Measurements from ENCODE around the gene CREB3L2. TPM values are rescaled to one million over a fixed set of nuclear protein-coding genes. Genes with fewer than 3 reads are reported as not detected.
A peak's percentile ranks its signal among the peaks of the same experiment; 100 is the strongest.

CREB3L2 gene
- total RNA-seq, 4 donors from 2014 or later: 10.9 to 24.5 (median 14.1) TPM

DNA sequence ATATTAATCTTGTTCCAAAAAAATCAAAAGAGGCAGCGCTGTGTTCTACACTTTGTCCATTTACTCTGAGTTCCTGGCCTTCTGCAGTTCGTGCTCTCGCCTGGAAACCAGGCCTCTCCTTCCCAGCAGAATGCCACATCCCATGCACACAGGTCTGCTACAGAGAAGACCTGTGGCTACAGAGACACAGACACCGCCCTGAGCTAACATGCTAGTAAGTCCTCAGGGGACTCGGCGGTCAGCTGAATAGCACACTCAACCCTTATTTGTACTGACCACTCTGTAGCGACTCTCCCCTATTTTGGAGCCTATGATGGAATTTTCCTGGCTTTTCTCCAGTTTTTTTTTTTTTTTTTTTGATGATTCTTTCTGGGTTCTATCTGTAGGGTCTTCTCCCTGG is 12.8 kb downstream of the CREB3L2 start:
- TF ChIP-seq EP300 (IDR thresholded peaks at IDR 0.05): no peak
- no peak for TF ChIP-seq CTCF (IDR thresholded peaks at IDR 0.05)
- TF ChIP-seq POLR2AphosphoS5 (IDR thresholded peaks at IDR 0.05): no peak
- no peak for TF ChIP-seq POLR2A (IDR thresholded peaks at IDR 0.05)
- H3K36me3 ChIP-seq: no peaks in the 10 kb centered on the region
- H3K27ac ChIP-seq: no peak overlapping the region
- no peak overlapping the region for H3K4me3 ChIP-seq
- H3K4me1 ChIP-seq: peaks cover 87% of the 10 kb centered on the region
- 68% methylated on average over 7 of the region's 7 CpGs for WGBS
- no peaks in the 10 kb centered on the region for H3K9me3 ChIP-seq
- DNase-seq (ENCODE audit: low spot score in 2 of 2): no peak
- no peaks in the 10 kb centered on the region for H3K27me3 ChIP-seq

DNA sequence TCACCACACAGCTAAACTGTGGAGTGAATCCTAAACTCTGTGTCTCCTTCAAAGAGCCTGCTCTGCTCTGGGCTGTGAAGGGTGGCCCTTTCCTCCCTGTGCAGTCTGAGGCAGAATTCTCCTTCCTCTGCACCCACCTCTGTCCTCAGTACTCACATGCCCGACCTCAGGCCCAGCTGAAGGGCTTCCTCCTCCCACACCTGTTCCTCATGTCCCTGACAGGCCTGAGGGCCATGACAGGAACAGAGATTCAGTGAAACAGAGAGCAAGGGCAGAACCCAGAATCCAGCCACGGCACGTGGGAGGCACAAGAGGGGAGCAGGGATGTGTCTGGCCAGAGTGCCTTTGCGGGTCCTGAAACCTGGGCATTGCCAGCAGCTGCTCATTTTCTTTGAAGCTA is 13.9 kb downstream of the CREB3L2 start:
- Histone ChIP-seq H3K36me3 (no peaks in the 10 kb centered on the region), H3K9me3 (no peaks in the 10 kb centered on the region), H3K27me3 (no peaks in the 10 kb centered on the region), H3K4me1 (peaks cover 87% of the 10 kb centered on the region), H3K4me3 (no peak overlapping the region), H3K27ac (peak overlapping the region; percentile 20)
- no peak for DNase-seq (ENCODE audit: low spot score in 2 of 2)
- WGBS: 69% methylated on average over 4 of the region's 4 CpGs
- no peak for TF ChIP-seq POLR2A (IDR thresholded peaks at IDR 0.05)
- no peak for TF ChIP-seq POLR2AphosphoS5 (IDR thresholded peaks at IDR 0.05)
- TF ChIP-seq CTCF (IDR thresholded peaks at IDR 0.05): no peak
- TF ChIP-seq EP300 (IDR thresholded peaks at IDR 0.05): no peak

- Histone ChIP-seq H3K27ac (no peak overlapping the region), H3K36me3 (no peaks in the 10 kb centered on the region), H3K4me3 (no peak overlapping the region), H3K9me3 (no peaks in the 10 kb centered on the region), H3K4me1 (peaks cover 84% of the 10 kb centered on the region), H3K27me3 (no peaks in the 10 kb centered on the region)
- no peak for DNase-seq (ENCODE audit: low spot score in 2 of 2)
- WGBS: 84% methylated on average over 5 of the region's 5 CpGs
- TF ChIP-seq POLR2AphosphoS5 (IDR thresholded peaks at IDR 0.05): no peak
- TF ChIP-seq CTCF (IDR thresholded peaks at IDR 0.05): no peak
- TF ChIP-seq POLR2A (IDR thresholded peaks at IDR 0.05): no peak
- TF ChIP-seq EP300 (IDR thresholded peaks at IDR 0.05): no peak
Measured at GRCh38 chr7:137987563-137987962, 14.3 kb downstream of the CREB3L2 start.

- Histone ChIP-seq H3K9me3 (no peaks in the 10 kb centered on the region), H3K4me1 (peaks cover 78% of the 10 kb centered on the region), H3K27ac (peak overlapping the region; percentile 3), H3K27me3 (no peaks in the 10 kb centered on the region), H3K36me3 (no peaks in the 10 kb centered on the region), H3K4me3 (no peak overlapping the region)
- no peak for DNase-seq (ENCODE audit: low spot score in 2 of 2)
- no peak for TF ChIP-seq EP300 (IDR thresholded peaks at IDR 0.05)
- 66% methylated on average over 3 of the region's 3 CpGs for WGBS
Measured at GRCh38 chr7:137987018-137987349, 14.9 kb downstream of the CREB3L2 start.

DNA sequence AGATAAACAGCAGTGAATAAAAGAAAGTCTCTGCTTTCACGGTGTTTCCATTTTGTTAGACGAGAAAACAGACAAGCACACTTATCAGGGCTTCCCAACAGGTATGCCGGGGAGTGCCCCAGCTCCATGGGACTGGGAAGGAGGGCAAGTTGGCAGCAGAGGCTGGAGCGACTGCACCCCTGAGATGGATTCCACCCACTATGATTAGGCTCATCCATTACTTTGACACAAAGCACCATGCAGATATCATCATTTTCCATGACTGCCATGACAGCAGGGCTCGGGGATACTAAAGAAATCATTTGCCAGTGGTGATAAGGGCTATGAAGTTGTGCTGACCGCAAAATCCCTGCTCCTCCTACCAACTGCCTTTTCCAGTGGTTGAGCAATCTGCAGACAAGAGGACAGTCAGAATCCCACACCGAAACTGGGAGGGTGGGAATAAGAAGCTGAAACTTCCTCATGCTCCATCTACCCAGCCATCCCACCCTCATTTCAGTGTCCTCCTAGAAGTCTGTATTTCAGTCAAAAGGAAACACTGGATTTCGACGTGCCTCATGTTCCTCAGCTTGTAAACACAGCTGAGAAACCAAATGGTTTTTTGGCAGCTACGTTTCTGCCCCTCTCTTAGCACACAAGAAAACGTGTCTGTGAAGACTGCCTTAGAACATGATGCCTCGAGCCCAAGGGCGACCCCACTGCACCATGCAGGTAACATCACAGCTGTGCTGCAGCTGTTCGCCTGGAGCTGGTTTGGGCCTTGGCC is 15.5 kb downstream of the CREB3L2 start:
- DNase-seq (ENCODE audit: low spot score in 2 of 2): peak in 1 of 2 donors; percentile 73
- 58% methylated on average over 12 of the region's 14 CpGs for WGBS
- peak overlapping the region; percentile 3 for H3K27ac ChIP-seq
- H3K9me3 ChIP-seq: no peaks in the 10 kb centered on the region
- no peak for TF ChIP-seq POLR2A (IDR thresholded peaks at IDR 0.05)
- TF ChIP-seq CTCF (IDR thresholded peaks at IDR 0.05): no peak
- TF ChIP-seq POLR2AphosphoS5 (IDR thresholded peaks at IDR 0.05): peak in 1 of 3 donors; percentile 17
- TF ChIP-seq EP300 (IDR thresholded peaks at IDR 0.05): no peak
- no peaks in the 10 kb centered on the region for H3K36me3 ChIP-seq
- H3K4me3 ChIP-seq: no peak overlapping the region
- no peaks in the 10 kb centered on the region for H3K27me3 ChIP-seq
- H3K4me1 ChIP-seq: peaks cover 73% of the 10 kb centered on the region

DNA sequence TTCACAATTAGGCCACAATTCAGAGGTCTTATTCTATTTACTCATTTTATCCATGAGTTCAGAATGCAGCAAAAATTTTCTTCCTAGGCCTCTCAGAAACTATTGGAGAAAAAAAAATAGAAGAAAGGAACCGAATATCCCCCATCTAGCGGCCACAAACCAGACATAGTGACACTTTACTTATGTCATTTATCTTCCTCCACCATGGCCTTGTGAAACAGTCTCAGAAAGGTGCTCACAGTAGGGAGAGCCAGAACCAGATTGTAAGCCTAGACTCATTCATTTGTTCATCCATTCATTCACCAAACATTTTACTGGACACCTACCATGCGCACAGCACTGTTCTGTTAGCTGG is 16.0 kb downstream of the CREB3L2 start:
- Histone ChIP-seq H3K4me3 (no peak overlapping the region), H3K9me3 (no peaks in the 10 kb centered on the region), H3K36me3 (no peaks in the 10 kb centered on the region), H3K27me3 (no peaks in the 10 kb centered on the region), H3K4me1 (peaks cover 74% of the 10 kb centered on the region), H3K27ac (peak overlapping the region; percentile 3)
- no peak for DNase-seq (ENCODE audit: low spot score in 2 of 2)
- WGBS: 94% methylated on average over 3 of the region's 3 CpGs
- TF ChIP-seq CTCF (IDR thresholded peaks at IDR 0.05) (no peak), POLR2A (IDR thresholded peaks at IDR 0.05) (no peak), EP300 (IDR thresholded peaks at IDR 0.05) (no peak), POLR2AphosphoS5 (IDR thresholded peaks at IDR 0.05) (no peak)

All from suprapubic skin (tissue), 4 donors.